ENCODE results near the gene CLPSL2. TPM values are rescaled to one million over a fixed set of nuclear protein-coding genes. Genes with fewer than 3 reads are reported as not detected.

The CLPSL2 gene
- total and polyA plus RNA-seq, 10 of the 15 experiments (the other 5 are each of a cell fraction or from before 2014, with no cell fraction given): 0.32 to 1.3 TPM; not detected in 8

DNA sequence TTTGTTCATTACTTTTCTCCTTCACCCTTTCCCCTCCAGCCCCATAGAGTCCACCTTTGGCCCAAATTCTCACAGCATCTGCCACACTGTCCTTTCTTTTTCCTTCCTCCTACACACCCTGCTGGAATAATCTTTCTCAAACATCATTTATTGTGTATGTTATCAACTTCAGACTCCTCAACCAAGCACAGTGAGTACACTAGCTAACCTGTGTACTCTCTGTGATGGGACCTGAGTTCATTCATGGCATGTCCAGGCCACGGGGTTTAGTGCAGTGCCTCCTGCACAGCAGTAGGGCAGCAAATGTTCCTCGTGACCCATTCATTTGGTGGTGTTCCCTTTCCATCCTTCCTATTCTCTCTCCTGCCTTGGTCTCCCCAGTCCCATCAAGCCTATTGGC, 46.7 kb upstream of the CLPSL2 start:
- Histone ChIP-seq H3K27ac (ENCODE audit: control insufficient read depth, insufficient read depth) (no peak overlapping the region), H3K36me3 (ENCODE audit: control insufficient read depth in 2 of 2, insufficient read depth in 2 of 2, low read length in 1 of 2) (no peaks in the 10 kb centered on the region), H3K9me3 (replicated peaks; ENCODE audit: control insufficient read depth, insufficient read depth, low read length) (no peaks in the 10 kb centered on the region), H2AFZ (ENCODE audit: control insufficient read depth, low read depth, low read length) (no peak overlapping the region; the same call in 1 of the 2 replicates), H3K9ac (ENCODE audit: control insufficient read depth, insufficient read depth, low read length) (no peak overlapping the region), H4K20me1 (ENCODE audit: control insufficient read depth, insufficient read depth) (no peaks in the 10 kb centered on the region), H3K4me3 (no peak overlapping the region), H3K27me3 (replicated peaks in 1 of 2; ENCODE audit: control insufficient read depth in 2 of 2, insufficient read depth in 2 of 2, low read length in 1 of 2) (no peaks in the 10 kb centered on the region), H3K4me1 (ENCODE audit: control insufficient read depth, insufficient read depth, low read length) (peaks cover 58% of the 10 kb centered on the region), H3K79me2 (ENCODE audit: control insufficient read depth, insufficient read depth, low read length) (no peaks in the 10 kb centered on the region; the same call in 1 of the 2 replicates), H3K4me2 (ENCODE audit: control insufficient read depth, insufficient read depth) (no peak overlapping the region; the same call in 1 of the 2 replicates)
- ChIA-PET RAD21 (ENCODE audit: unreplicated experiment) (interaction anchor here (5.6 kb wide), 1 partner anchor 11 kb away, joined by 36 read pairs; no protein-coding TSS in a partner anchor), POLR2A (interaction anchor here (0.6 to 2.1 kb wide), 5 partner anchors 10 to 61 kb away, joined by 3 to 11 read pairs (median 3); partner anchors contain the start of gene FKBP5), CTCF (interaction anchor here (0.6 to 2.7 kb wide), 4 partner anchors 43 to 148 kb away, joined by 3 to 10 read pairs (median 4); no protein-coding TSS in a partner anchor), SMC1A (ENCODE audit: uncharacterized antibody, unreplicated experiment) (interaction anchor here (0.7 to 3.6 kb wide), 7 partner anchors 10 to 189 kb away, joined by 3 to 21 read pairs (median 4); no protein-coding TSS in a partner anchor)
- DNase-seq (ENCODE audit: low read depth, low spot score) (no peak), ATAC-seq (no peak), FAIRE-seq (no peak)
- 81% methylated on average over 2 of the region's 2 CpGs for WGBS (ENCODE audit: insufficient coverage, insufficient replicate concordance, low lambda C conversion rate, missing lambda C conversion rate)
- no peak for TF ChIP-seq MYB (IDR thresholded peaks at IDR 0.05; ENCODE audit: borderline replicate concordance, low read depth, low read length)
- TF ChIP-seq PKNOX1 (IDR thresholded peaks at IDR 0.05): no peak
- no peak for TF ChIP-seq NKRF (conservative IDR thresholded peaks at IDR 0.05)
- no peak for TF ChIP-seq ATF7 (IDR thresholded peaks at IDR 0.05; ENCODE audit: low read depth)
- no TSS peak for BruUV-seq (replicated peaks)
- in situ Hi-C loops (cut with MboI): no loop called here
- intact Hi-C loops (cut with micrococcal nuclease; ENCODE audit: unreplicated experiment): loop anchor here (5.0 to 10.0 kb wide), 2 partner anchors 385 to 432 kb away; partner anchors contain the start of genes DEF6 and PPARD
